ENCODE measurements around the gene ANKS6. TPM values are rescaled to one million over a fixed set of nuclear protein-coding genes. Genes with fewer than 3 reads are reported as not detected.

ANKS6 gene
- total and polyA plus RNA-seq, 10 donors = 4.9 to 9.4 (median 7.0) TPM

- TF ChIP-seq POLR2AphosphoS5 (IDR thresholded peaks at IDR 0.05) (no peak), POLR2A (IDR thresholded peaks at IDR 0.05) (no peak), CTCF (IDR thresholded peaks at IDR 0.05 in 8 of 11, conservative IDR thresholded peaks at IDR 0.05 in 3 of 11) (no peak)
- Histone ChIP-seq H3K4me3 (no peak overlapping the region), H3K27ac (peak overlapping the region in 3 of 8 donors; percentile 34 to 45 (median 38)), H3K4me1 (no peaks in the 10 kb centered on the region), H3K9me3 (no peaks in the 10 kb centered on the region), H3K27me3 (replicated peaks in 1 of 7) (no peaks in the 10 kb centered on the region), H3K36me3 (peaks cover 0 to 17% (median 0%) of the 10 kb centered on the region in 6 donors)
- intact Hi-C loops (cut with DNase I; ENCODE audit: low total_unique reads) = no loop called here
- 65 to 90% (median 72%) methylated on average over 5 of the region's 5 CpGs for WGBS, 5 donors
- no peak for DNase-seq
Observed at GRCh38 chr9:98830554-98830953, 34.2 kb upstream of the ANKS6 start.

- WGBS, 5 donors = 55 to 84% (median 74%) methylated on average over 5 of the region's 5 CpGs
- Histone ChIP-seq H3K27ac (peak overlapping the region in 1 of 8 donors; percentile 34), H3K4me3 (no peak overlapping the region), H3K36me3 (peaks cover 0 to 17% (median 0%) of the 10 kb centered on the region in 6 donors), H3K4me1 (no peaks in the 10 kb centered on the region), H3K9me3 (no peaks in the 10 kb centered on the region), H3K27me3 (replicated peaks in 1 of 7) (no peaks in the 10 kb centered on the region)
- DNase-seq = no peak
- intact Hi-C loops (cut with DNase I; ENCODE audit: low total_unique reads) = no loop called here
- no peak for TF ChIP-seq POLR2AphosphoS5 (IDR thresholded peaks at IDR 0.05)
- TF ChIP-seq POLR2A (IDR thresholded peaks at IDR 0.05) = no peak
- no peak for TF ChIP-seq CTCF (IDR thresholded peaks at IDR 0.05 in 8 of 11, conservative IDR thresholded peaks at IDR 0.05 in 3 of 11)
Observed at GRCh38 chr9:98829766-98830165, 33.4 kb upstream of the ANKS6 start.

GRCh38 chr9:98826716-98827115, 30.4 kb upstream of the ANKS6 start:
- Histone ChIP-seq H3K4me1 (no peaks in the 10 kb centered on the region), H3K27me3 (replicated peaks in 1 of 7) (no peaks in the 10 kb centered on the region), H3K4me3 (no peak overlapping the region), H3K9me3 (no peaks in the 10 kb centered on the region), H3K36me3 (peaks cover 0 to 14% (median 0%) of the 10 kb centered on the region in 6 donors), H3K27ac (no peak overlapping the region)
- intact Hi-C loops (cut with DNase I; ENCODE audit: low total_unique reads) = no loop called here
- TF ChIP-seq POLR2AphosphoS5 (IDR thresholded peaks at IDR 0.05) (no peak), CTCF (IDR thresholded peaks at IDR 0.05 in 8 of 11, conservative IDR thresholded peaks at IDR 0.05 in 3 of 11) (no peak), POLR2A (IDR thresholded peaks at IDR 0.05) (no peak)
- DNase-seq = no peak
- 92 to 97% (median 96%) methylated on average over 20 of the region's 20 CpGs for WGBS, 5 donors

GRCh38 chr9:98825414-98825813, 29.1 kb upstream of the ANKS6 start:
- peaks cover 0 to 11% (median 0%) of the 10 kb centered on the region in 6 donors for H3K36me3 ChIP-seq
- no peaks in the 10 kb centered on the region for H3K4me1 ChIP-seq
- no peak overlapping the region for H3K4me3 ChIP-seq
- H3K9me3 ChIP-seq = no peaks in the 10 kb centered on the region
- no peak overlapping the region for H3K27ac ChIP-seq
- H3K27me3 ChIP-seq (replicated peaks in 1 of 7) = no peaks in the 10 kb centered on the region
- 85 to 92% (median 88%) methylated on average over 3 of the region's 3 CpGs for WGBS, 5 donors
- DNase-seq = no peak
- intact Hi-C loops (cut with DNase I; ENCODE audit: low total_unique reads) = no loop called here
- TF ChIP-seq POLR2AphosphoS5 (IDR thresholded peaks at IDR 0.05) = no peak
- TF ChIP-seq CTCF (IDR thresholded peaks at IDR 0.05 in 8 of 11, conservative IDR thresholded peaks at IDR 0.05 in 3 of 11) = no peak
- TF ChIP-seq POLR2A (IDR thresholded peaks at IDR 0.05) = no peak

Data from spleen (tissue), 11 donors.